Vagina (tissue), 2 donors: ENCODE measurements around the gene NOP58.

Experiments
- POLR2AphosphoS5 ChIP-seq, 2 donors: sonication (generic); formaldehyde crosslinking; IDR thresholded peaks; one replicate each; pipeline ENCODE4 v1.9.0; 2017; ENCODE audit warnings: antibody characterized with exemption in 2 of 2, mild to moderate bottlenecking in 2 of 2, low read depth in 1 of 2; ENCODE audit not compliant: insufficient read depth in 1 of 2
- TF ChIP-seq, protein P1 (sequence below), 3 experiments: fragments of 450-650 bp in 2 of 3; fragments of 200-600 bp in 1 of 3; sonication (generic) in 1 of 3; IDR thresholded peaks; one replicate each; pipeline ENCODE4 v1.5.1; 2017 to 2019; ENCODE audit warnings: antibody characterized with exemption in 3 of 3, mild to moderate bottlenecking in 2 of 3, moderate library complexity in 2 of 3

DNA sequence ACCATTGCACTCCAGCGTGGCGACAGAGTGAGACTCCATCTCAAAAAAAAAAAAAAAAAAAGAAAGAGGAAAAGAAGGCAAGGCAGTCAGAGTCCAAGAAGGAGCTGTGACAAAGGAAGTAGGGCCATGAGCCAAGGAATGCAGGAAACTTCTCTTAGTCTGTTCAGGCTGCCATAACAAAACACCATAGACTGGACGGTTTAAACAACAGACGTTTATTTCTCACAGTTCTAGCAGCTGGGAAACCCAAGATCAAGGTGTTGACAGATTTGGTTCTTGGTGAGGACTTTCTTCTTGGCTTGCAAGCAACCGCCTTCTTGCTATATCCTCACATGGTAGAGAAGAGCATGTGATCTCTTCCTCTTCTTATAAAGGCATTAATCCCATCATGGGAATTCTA lies 14.1 kb upstream of the NOP58 start:
- TF ChIP-seq POLR2AphosphoS5 (IDR thresholded peaks at IDR 0.05; ENCODE audit: insufficient read depth in 1 of 2, low read depth in 1 of 2): no peak
- TF ChIP-seq, protein P1, sequence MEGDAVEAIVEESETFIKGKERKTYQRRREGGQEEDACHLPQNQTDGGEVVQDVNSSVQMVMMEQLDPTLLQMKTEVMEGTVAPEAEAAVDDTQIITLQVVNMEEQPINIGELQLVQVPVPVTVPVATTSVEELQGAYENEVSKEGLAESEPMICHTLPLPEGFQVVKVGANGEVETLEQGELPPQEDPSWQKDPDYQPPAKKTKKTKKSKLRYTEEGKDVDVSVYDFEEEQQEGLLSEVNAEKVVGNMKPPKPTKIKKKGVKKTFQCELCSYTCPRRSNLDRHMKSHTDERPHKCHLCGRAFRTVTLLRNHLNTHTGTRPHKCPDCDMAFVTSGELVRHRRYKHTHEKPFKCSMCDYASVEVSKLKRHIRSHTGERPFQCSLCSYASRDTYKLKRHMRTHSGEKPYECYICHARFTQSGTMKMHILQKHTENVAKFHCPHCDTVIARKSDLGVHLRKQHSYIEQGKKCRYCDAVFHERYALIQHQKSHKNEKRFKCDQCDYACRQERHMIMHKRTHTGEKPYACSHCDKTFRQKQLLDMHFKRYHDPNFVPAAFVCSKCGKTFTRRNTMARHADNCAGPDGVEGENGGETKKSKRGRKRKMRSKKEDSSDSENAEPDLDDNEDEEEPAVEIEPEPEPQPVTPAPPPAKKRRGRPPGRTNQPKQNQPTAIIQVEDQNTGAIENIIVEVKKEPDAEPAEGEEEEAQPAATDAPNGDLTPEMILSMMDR (IDR thresholded peaks at IDR 0.05): no peak
